Fibroblast of gingiva (primary cell): Measurements from ENCODE around the gene SUN1.

ENCODE experiments used
- DNase-seq: peaks from one replicate; pipeline ENCODE4 v3.0.0-alpha.2; 2011; ENCODE audit warnings: low read depth

The SUN1 gene

DNA sequence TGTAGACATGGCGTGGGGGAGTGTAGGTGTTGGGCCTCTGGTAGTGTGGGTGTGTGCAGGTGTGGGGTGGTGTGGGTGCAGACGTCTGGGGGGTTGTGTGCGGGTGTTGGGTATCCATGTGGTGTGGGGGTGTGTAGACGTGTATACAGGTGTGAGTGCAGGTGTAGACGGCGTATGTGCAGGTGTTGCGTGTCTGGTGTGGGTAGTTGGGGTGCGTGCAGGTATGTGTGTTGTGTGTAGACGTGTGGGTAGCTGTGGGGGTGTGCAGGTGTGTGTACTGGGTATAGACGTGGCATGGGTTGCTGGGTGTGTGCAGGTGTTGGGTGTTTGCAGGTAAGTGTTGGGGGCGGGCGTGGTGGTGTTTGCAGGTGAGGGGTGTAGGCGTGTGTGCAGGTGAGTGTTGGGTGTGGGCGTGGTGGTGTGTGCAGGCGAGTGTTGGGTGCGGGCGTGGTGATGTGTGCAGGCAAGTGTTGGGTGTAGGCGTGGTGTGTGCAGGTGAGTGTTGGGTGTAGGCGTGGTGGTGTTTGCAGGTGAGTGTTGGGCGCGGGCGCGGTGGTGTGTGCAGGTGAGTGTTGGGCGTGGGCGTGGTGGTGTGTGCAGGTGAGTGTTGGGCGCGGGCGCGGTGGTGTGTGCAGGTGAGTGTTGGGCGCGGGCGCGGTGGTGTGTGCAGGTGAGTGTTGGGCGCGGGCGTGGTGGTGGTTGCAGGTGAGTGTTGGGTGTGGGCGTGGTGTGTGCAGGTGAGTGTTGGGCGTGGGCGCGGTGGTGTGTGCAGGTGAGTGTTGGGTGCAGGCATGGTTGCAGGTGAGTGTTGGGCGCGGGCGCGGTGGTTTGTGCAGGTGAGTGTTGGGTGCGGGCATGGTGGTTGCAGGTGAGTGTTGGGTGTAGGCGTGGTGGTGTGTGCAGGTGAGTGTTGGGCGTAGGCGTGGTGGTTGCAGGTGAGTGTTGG lies 60.6 kb downstream of the SUN1 start:
- no peak for DNase-seq

DNA sequence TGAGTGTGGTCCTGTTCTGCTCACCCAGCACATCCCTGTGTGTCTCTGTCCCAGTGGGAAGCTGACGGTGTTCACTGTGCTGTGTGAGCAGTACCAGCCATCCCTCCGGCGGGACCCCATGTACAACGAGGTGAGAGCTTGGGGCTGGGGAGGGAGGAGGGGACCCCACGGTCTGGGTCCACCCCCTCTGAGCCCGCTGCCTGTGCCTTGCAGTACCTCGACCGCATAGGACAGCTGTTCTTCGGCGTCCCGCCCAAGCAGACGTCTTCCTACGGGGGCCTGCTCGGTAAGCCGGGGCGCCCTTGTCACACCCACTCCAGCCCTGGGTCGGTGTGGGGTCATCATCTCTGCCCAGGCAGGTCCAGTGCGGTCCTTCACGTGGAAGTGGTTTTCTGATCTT lies 61.4 kb downstream of the SUN1 start:
- DNase-seq, result no peak

DNA sequence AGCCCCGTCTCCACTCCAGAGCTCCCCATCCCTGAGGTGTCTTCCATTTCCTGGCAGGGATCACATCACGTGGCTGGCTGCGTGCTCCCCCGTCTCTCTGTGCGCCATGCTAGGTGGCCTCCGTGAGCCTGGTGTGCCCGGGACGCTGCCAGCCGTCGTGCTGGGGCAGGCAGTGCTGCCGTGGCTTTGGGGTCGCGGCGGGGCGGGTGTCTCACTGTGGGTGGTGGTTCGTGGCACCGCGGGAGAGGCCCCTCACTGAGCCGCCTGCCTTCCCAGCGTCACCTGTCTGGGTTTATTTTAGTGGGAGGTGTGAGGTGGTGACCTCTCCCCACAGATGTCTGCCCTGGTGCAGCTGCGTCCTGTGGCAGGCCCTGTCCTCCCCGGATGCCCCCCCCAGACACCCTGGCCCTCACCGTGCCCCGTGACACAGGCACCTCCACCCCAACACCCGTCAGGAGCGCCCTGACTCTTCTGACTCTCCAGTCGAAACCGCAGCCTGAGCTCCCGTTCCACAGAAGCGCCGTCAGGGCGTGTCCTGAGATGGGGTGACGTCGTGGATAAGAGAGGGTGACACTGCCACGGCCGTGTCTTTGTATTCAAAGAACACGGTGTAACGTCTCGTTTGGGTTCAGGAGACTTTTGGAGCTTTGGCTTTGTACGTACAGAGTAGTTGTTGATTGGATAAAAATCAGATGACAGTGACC lies 62.0 kb downstream of the SUN1 start:
- no peak for DNase-seq

DNA sequence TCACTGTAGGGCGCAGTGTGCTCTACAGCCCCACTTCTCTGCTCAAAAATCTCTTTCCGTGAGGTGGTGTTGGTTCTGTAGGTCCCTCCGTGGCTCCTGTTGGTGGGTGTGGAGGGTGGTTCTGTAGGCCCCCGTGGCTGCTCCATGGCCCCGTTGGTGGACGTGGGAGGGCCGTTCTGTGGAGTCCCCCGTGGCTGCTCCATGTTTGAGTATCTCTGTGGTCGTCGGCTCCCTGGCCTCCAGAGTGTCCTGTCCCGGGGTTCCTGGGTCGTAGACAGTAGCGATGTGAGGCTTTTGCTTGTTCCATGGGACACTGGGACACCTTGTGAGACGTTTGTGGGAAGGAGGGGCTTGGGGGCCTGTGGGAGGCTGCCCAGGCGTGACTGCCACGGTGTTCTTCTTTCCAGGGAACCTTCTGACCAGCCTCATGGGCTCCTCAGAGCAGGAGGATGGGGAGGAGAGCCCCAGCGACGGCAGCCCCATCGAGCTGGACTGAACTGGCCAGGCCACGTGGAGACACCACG lies 62.7 kb downstream of the SUN1 start:
- no peak for DNase-seq

DNA sequence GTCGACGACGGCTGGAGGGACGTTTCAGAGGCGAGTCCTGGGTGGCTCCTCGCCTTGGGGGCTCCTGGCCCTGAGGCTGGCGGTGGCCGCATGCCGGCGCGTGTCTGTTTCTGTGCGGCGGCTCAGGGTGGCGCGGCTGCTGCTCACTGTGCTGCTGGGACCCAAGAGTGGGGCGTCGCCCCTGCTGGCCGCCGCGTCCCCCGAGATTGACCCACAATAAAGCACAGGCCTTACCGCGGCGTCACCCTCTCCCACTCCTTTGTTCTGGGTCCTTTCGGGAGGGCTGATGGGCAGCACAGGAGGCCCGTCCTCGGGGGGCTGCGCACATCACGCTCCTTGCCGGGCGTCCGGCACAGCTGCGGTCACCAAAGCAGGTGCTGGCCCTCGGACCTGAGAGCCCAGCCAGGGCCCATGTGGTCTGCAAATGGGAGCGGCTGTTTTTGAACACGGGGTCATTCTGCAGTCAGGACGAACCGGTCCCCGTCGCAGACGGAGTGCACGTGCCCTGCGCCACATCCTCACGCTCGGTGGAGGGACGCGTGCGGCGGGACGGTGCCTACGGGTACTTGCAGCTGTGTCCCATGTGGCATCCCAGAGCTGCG lies 63.3 kb downstream of the SUN1 start:
- DNase-seq, result no peak

GRCh38 chr7:896346-897075 lies 64.2 kb downstream of the SUN1 start:
- DNase-seq, result no peak

DNA sequence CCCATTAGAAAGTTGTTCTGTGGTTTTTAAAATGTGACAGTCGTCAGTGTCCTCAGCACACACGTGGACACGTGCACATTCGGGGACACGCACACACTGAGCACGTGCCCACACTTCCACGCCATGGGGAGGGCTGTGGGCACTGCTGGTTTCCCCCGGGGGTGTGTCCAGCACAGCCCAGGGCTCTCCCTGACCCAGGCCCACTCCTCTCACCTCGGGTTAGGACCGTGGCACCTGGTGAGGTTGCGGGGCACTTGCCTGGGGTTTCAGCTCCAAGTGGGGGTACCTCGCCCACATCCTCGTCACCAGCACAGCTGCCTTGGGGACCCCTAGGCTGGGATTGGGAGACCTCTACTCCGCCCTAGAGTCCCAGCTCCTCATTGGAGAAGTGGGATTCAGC lies 64.8 kb downstream of the SUN1 start:
- DNase-seq, result no peak

- no peak for DNase-seq
Measured at GRCh38 chr7:897771-898376, 65.6 kb downstream of the SUN1 start.

DNA sequence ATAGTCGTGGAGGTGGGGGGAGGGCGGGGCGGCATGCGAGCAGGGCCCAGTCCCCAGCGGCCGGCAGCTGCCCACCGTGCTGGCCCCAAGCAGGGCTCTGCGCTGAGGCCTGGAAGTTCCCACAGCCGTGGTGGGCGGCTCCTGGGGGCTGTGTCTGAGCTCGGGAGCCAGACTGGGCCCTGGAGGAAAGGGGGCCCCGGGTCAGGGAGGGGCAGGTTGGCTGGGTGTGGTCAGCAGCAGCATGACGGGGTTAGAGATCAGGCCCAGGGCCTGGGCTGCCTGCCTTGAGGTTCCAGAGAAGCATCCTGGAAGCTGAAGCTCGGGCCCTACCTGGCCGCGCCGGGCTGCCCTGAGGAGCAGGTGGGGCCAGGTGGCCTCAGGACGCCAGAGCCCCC lies 66.2 kb downstream of the SUN1 start:
- DNase-seq, result no peak

GRCh38 chr7:898855-899681 lies 66.8 kb downstream of the SUN1 start:
- no peak for DNase-seq

DNA sequence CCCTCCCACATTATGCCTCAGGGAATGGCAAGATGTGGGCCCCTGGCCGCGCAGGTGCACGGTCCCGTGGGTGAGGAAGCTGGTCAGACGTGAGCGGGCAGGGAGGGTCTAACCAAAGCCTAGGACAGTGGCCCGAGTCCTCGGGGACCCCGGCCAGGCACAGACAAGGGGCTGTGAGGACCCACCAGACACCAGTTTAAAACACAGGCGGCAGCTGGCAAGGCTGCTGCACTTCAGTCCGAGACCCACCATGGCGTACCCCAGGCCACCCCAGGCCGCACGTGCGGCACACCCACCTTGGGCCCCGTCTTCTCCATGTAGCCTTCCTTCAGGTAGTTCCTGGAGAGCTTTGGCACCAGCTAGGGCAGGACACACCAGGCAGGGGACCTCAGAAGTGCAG lies 67.5 kb downstream of the SUN1 start:
- DNase-seq, result no peak

- no peak for DNase-seq
Measured at GRCh38 chr7:900331-901040, 68.2 kb downstream of the SUN1 start.

GRCh38 chr7:901041-901387 lies 68.7 kb downstream of the SUN1 start:
- no peak for DNase-seq

DNA sequence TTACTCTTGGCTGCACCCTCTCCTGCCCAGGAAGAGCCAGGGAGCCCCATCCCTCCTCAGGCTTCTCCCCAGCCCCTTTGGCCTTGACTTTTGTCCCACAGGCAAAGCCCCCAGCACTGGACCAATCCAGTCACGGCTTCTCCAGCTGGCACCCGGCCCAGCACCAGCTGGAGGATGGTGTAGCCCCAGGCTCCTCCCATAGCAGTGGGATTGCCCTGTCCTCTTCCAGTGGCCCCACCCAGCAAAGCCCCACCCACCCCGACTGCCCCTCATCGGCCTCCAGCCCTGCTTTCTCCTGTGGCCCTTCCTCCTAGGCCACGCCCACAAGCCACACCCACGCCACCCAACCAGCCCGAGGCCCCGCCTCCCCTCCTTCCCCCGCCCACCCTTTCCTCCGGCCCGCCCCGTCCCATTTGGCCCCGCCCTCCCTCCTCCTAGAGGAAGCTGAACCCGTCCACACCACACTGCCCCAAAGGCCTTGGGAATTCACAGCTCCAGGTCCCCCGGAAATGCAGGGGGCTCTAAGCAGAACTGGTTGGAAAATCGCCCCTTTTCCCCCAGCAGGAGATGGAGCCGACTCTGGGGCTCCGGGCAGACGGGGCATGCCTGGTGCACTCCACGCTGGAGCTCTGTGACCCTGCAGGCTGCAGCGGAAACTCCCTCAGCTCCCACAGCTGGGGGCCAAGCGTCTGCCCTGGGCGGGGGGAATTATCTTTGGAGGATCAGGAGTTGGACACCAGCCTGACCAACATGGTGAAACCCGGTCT lies 69.3 kb downstream of the SUN1 start:
- DNase-seq, result peak; percentile 80

- DNase-seq, result no peak
Measured at GRCh38 chr7:902996-903395, 70.7 kb downstream of the SUN1 start.

DNA sequence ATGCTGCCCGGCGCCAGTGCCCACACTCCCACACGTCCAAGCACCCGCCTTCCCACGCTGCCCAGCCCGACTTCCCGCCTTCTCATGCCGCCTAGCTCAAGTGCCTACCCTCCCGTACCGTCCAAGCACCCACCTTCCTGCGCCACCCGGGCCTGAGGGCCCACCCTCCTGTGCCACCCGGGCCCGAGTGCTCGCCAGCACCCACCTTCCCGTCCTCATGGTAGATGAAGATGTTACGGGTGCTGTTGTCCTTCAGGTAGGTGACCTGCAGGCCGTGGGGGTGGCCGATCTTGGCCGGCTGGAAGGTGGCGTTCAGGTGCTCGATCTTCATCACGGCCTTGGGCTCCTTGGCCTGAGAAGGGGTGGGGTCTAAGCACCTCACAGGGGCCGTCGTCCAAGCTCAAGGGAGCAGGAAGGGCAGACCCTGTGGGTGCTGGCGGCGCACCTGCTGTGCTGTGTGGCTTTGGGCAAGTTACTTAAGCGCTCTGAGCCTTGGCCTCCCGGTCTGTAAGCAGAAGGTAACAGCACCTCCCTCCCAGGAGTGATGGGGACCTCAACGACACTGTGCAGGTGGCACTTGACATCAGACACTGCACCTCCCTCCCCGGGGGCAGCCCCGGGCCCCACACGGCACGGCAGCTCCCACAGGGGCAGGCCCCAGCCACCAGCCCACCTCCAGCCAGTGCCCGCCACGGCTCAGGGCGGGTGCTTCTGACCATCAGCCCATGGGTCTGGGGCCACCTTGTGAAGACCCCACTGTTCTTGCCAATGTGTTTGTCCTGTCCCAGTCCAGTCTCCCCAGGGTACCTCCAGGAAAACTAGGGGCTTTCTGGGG lies 71.9 kb downstream of the SUN1 start:
- no peak for DNase-seq

DNA sequence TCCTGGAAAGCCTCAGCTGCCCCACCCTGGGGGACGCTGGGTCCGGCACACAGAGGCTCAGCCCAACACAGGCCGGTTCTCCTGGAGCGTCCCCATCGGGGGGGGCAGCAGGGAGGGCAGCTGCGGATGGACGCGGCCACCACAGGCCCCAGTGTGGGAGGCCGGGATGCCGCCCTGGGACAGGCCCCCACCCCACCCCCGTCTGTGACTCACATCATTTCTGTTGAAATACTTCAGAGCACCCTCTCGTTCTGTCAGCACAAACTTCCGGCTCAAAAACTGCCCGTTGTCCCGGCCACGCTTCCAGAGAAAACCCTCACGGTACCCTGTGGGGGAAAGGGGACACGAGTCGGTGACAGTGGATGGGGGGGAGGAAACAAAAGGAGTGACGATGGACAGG lies 72.6 kb downstream of the SUN1 start:
- DNase-seq, result peak; percentile 23

DNA sequence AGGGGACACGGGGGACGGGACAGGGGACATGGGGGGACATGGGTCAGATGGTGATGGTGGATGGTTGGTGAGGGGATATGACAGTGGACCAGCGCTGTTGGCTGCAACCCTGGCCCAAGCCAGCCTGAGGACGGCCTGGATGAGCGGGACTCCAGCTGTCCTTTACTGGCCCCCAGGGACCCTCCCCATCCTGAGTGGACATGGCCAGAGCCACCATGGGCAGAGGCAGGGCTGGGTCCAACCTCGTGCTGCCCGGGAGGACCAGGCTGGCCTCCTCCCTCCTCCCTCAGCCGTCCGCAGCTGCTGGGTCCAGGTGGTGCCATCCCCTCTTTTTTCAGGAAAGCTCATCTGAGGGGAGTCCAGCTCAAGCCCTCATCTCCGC lies 74.5 kb downstream of the SUN1 start:
- no peak for DNase-seq
